ENCODE results near the gene SLC16A8. TPM values are rescaled to one million over a fixed set of nuclear protein-coding genes. Genes with fewer than 3 reads are reported as not detected.

The SLC16A8 gene
- total RNA-seq, 1 donor from 2014 or later, result 0.08 TPM

- no peaks in the 10 kb centered on the region for H3K36me3 ChIP-seq (ENCODE audit: control insufficient read depth, insufficient read depth, low read length)
- no peak for TF ChIP-seq CTCF (IDR thresholded peaks at IDR 0.05; ENCODE audit: insufficient read depth, low read length, poor library complexity, severe bottlenecking)
- peak; percentile 67 for DNase-seq (ENCODE audit: low read depth)
- peak within 1 kb of the TSS; percentile 4 for H3K4me3 ChIP-seq (ENCODE audit: low read depth, low read length)
- peaks cover 3% of the 10 kb centered on the region for H3K27me3 ChIP-seq (ENCODE audit: control insufficient read depth, insufficient read depth, low read length)
Observed at GRCh38 chr22:38110008-38110862, 26.3 kb upstream of the SLC16A8 start, which contains the start of gene BAIAP2L2. TSS of gene BAIAP2L2 (minus strand) at chr22:38110684. CDS start at chr22:38110525, 159 bp downstream.

- H3K4me3 ChIP-seq (ENCODE audit: low read depth, low read length), result no peak overlapping the region
- H3K36me3 ChIP-seq (ENCODE audit: control insufficient read depth, insufficient read depth, low read length), result no peaks in the 10 kb centered on the region
- no peak for TF ChIP-seq CTCF (IDR thresholded peaks at IDR 0.05; ENCODE audit: insufficient read depth, low read length, poor library complexity, severe bottlenecking)
- no peak for DNase-seq (ENCODE audit: low read depth)
- peaks cover 3% of the 10 kb centered on the region for H3K27me3 ChIP-seq (ENCODE audit: control insufficient read depth, insufficient read depth, low read length)
Observed at GRCh38 chr22:38109371-38110001, 25.5 kb upstream of the SLC16A8 start.

GRCh38 chr22:38108561-38109319 is 24.8 kb upstream of the SLC16A8 start:
- Histone ChIP-seq H3K4me3 (ENCODE audit: low read depth, low read length) (no peak overlapping the region), H3K27me3 (ENCODE audit: control insufficient read depth, insufficient read depth, low read length) (peaks cover under 1% of the 10 kb centered on the region), H3K36me3 (ENCODE audit: control insufficient read depth, insufficient read depth, low read length) (no peaks in the 10 kb centered on the region)
- no peak for TF ChIP-seq CTCF (IDR thresholded peaks at IDR 0.05; ENCODE audit: insufficient read depth, low read length, poor library complexity, severe bottlenecking)
- no peak for DNase-seq (ENCODE audit: low read depth)

GRCh38 chr22:38107692-38108515 is 23.9 kb upstream of the SLC16A8 start:
- no peak for DNase-seq (ENCODE audit: low read depth)
- no peaks in the 10 kb centered on the region for H3K36me3 ChIP-seq (ENCODE audit: control insufficient read depth, insufficient read depth, low read length)
- no peak for TF ChIP-seq CTCF (IDR thresholded peaks at IDR 0.05; ENCODE audit: insufficient read depth, low read length, poor library complexity, severe bottlenecking)

GRCh38 chr22:38106814-38107578 is 23.0 kb upstream of the SLC16A8 start:
- no peak for TF ChIP-seq CTCF (IDR thresholded peaks at IDR 0.05; ENCODE audit: insufficient read depth, low read length, poor library complexity, severe bottlenecking)
- Histone ChIP-seq H3K27me3 (ENCODE audit: control insufficient read depth, insufficient read depth, low read length) (no peaks in the 10 kb centered on the region), H3K4me3 (ENCODE audit: low read depth, low read length) (no peak overlapping the region), H3K36me3 (ENCODE audit: control insufficient read depth, insufficient read depth, low read length) (no peaks in the 10 kb centered on the region)
- DNase-seq (ENCODE audit: low read depth), result no peak

More at GRCh38 chr22:38107692-38108515, 23.9 kb upstream of the SLC16A8 start:
- H3K4me3 ChIP-seq (ENCODE audit: low read depth, low read length), result no peak overlapping the region
- H3K27me3 ChIP-seq (ENCODE audit: control insufficient read depth, insufficient read depth, low read length), result no peaks in the 10 kb centered on the region
